Spleen (tissue), 7 donors: ENCODE measurements around the gene GNG4.

ENCODE experiments used
- POLR2A ChIP-seq, 3 donors: fragments of 450-650 bp; IDR thresholded peaks; one replicate each; pipeline ENCODE4 v1.5.1; 2017; ENCODE audit warnings: antibody characterized with exemption in 3 of 3, mild to moderate bottlenecking in 1 of 3
- TF ChIP-seq, protein P1 (sequence below), 11 experiments: fragments of 200-600 bp in 7 of 11; fragments of 450-650 bp in 4 of 11; sonication (generic) in 4 of 11; IDR thresholded peaks in 8 of 11; conservative IDR thresholded peaks in 3 of 11; 1 replicate in 7 of 11; 2 replicates in 4 of 11; pipeline versions ENCODE4 v1.4.0 to v1.8.0; 2016 to 2021; ENCODE audit warnings: antibody characterized with exemption in 11 of 11, inconsistent platforms in 4 of 11, mild to moderate bottlenecking in 1 of 11
- donor health status: DM: no; HTN: no; CAD: no; lungs with moderate emphysema.
- donor health status: DM: no; HTN: no; CAD: no.
- donor health status: DM: no; HTN: no; CAD: no.

DNA sequence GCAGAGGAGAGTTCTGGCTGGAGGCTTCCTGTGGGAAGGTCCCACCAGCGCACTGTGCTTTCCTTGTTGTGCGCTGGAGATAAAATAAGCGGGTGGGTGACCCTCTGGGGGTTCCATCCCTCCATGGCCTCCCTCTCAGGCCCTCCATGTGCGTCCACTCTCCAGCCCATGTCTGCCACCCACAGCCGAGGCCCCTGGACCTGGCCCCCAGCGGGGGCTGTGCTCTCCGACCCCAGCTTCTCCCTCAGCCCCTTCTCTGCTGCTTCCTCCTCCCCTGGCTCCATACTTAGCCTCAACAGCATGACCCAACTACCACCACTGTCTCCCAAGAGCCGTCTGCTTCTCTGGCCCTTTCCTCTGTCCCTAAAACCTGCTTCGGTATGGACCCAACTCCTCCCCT lies 61.4 kb downstream of the GNG4 start:
- TF ChIP-seq POLR2A (IDR thresholded peaks at IDR 0.05) = no peak
- TF ChIP-seq, protein P1, sequence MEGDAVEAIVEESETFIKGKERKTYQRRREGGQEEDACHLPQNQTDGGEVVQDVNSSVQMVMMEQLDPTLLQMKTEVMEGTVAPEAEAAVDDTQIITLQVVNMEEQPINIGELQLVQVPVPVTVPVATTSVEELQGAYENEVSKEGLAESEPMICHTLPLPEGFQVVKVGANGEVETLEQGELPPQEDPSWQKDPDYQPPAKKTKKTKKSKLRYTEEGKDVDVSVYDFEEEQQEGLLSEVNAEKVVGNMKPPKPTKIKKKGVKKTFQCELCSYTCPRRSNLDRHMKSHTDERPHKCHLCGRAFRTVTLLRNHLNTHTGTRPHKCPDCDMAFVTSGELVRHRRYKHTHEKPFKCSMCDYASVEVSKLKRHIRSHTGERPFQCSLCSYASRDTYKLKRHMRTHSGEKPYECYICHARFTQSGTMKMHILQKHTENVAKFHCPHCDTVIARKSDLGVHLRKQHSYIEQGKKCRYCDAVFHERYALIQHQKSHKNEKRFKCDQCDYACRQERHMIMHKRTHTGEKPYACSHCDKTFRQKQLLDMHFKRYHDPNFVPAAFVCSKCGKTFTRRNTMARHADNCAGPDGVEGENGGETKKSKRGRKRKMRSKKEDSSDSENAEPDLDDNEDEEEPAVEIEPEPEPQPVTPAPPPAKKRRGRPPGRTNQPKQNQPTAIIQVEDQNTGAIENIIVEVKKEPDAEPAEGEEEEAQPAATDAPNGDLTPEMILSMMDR (IDR thresholded peaks at IDR 0.05 in 8 of 11, conservative IDR thresholded peaks at IDR 0.05 in 3 of 11) = no peak
